PC-3 (cell line): ENCODE measurements around the gene CYP46A1. TPM values are rescaled to one million over a fixed set of nuclear protein-coding genes. Genes with fewer than 3 reads are reported as not detected.

Source experiments
- ATAC-seq: fragments of 200-7000 bp; cut with Tn5 transposase; 2 replicates; pipeline ENCODE4 v1.9.1; 2020; ENCODE audit warnings: mild to moderate bottlenecking, moderate library complexity
- BruUV-seq: library from RNA; stranded (reverse); fragments of 400-500 nt; replicated peaks from 2 replicates; lab custom pipeline; 2021; lab: Mats Ljungman, UMichigan
- CTCF ChIA-PET: fragments of 300-600 bp; sonication (Branson Sonifier 250); formaldehyde crosslinking; loops from one replicate; lab custom pipeline; 2022; ENCODE audit warnings: antibody characterized with exemption; lab: Charles Lee
- POLR2A ChIA-PET: fragments of 300-600 bp; sonication (Branson Sonifier 250); formaldehyde crosslinking; loops from one replicate; lab custom pipeline; 2022; ENCODE audit warnings: antibody characterized with exemption; ENCODE audit not compliant: unreplicated experiment; lab: Charles Lee
- DNase-seq: peaks from one replicate; pipeline ENCODE4 v3.0.0-alpha.2; 2015
- H2AFZ ChIP-seq: fragments of 300-600 bp; sonication (generic); 2 replicates; pipeline ENCODE4 v1.6.0; 2016; ENCODE audit warnings: antibody characterized with exemption, low read length
- H3F3A ChIP-seq: fragments of 300-600 bp; sonication (generic); one replicate; pipeline ENCODE4 v1.6.0; 2017; ENCODE audit warnings: antibody characterized with exemption, low read length, control low read depth, mild to moderate bottlenecking; ENCODE audit not compliant: unreplicated experiment
- H3K27ac ChIP-seq: fragments of 300-600 bp; sonication (generic); 2 replicates; pipeline ENCODE4 v1.5.1; 2016; ENCODE audit warnings: mild to moderate bottlenecking, low read length
- H3K27me3 ChIP-seq: fragments of 300-600 bp; sonication (generic); 2 replicates; pipeline ENCODE4 v1.6.1; 2016; ENCODE audit warnings: low read length, mixed read lengths
- H3K36me3 ChIP-seq: fragments of 300-600 bp; sonication (generic); 2 replicates; pipeline ENCODE4 v1.6.1; 2016; ENCODE audit warnings: low read depth, mixed run types, low read length, mixed read lengths
- H3K4me1 ChIP-seq: fragments of 300-600 bp; sonication (generic); 2 replicates; pipeline ENCODE4 v1.5.1; 2016; ENCODE audit warnings: low read length; ENCODE audit not compliant: insufficient read depth
- H3K4me2 ChIP-seq: fragments of 300-600 bp; sonication (generic); 2 replicates; pipeline ENCODE4 v1.6.0; 2016; ENCODE audit warnings: low read length
- H3K4me3 ChIP-seq: fragments of 300-600 bp; sonication (generic); 2 replicates; pipeline ENCODE4 v1.5.1; 2016; ENCODE audit warnings: mild to moderate bottlenecking, low read length, mixed read lengths
- H3K79me2 ChIP-seq: fragments of 300-600 bp; sonication (generic); 2 replicates; pipeline ENCODE4 v1.6.1; 2017; ENCODE audit warnings: low read length, mixed read lengths
- H3K9ac ChIP-seq: fragments of 300-600 bp; sonication (generic); 2 replicates; pipeline ENCODE4 v1.6.0; 2016; ENCODE audit warnings: mild to moderate bottlenecking, low read length
- H3K9me2 ChIP-seq: fragments of 300-600 bp; sonication (generic); replicated peaks from 2 replicates; pipeline ENCODE4 v1.6.1; 2016; ENCODE audit warnings: mixed run types, low read length, mixed read lengths
- H3K9me3 ChIP-seq: fragments of 300-600 bp; sonication (generic); 2 replicates; pipeline ENCODE4 v1.6.1; 2016; ENCODE audit warnings: low read length, mixed read lengths
- H4K20me1 ChIP-seq: fragments of 300-600 bp; sonication (generic); 2 replicates; pipeline ENCODE4 v1.6.1; 2016; ENCODE audit warnings: low read length, mixed read lengths
- EZH2 ChIP-seq: fragments of 300-600 bp; sonication (generic); IDR thresholded peaks from one replicate; pipeline ENCODE4 v1.6.1; 2017; ENCODE audit warnings: antibody characterized with exemption, mild to moderate bottlenecking, low read length; ENCODE audit not compliant: unreplicated experiment
- EZH2phosphoT487 ChIP-seq: fragments of 300-600 bp; sonication (generic); IDR thresholded peaks from 2 replicates; pipeline ENCODE4 v1.6.1; 2018; ENCODE audit warnings: mild to moderate bottlenecking, antibody characterized with exemption, low read length, borderline replicate concordance
- intact Hi-C: fragments of 100-400 bp; cut with micrococcal nuclease; formaldehyde crosslinking; loops from 2 replicates; pipeline ENCODE4 v1.9.0; 2023
- total RNA-seq: library from RNA; depleted of rRNA; stranded (reverse); fragments of >200 nt; gene quantifications from 2 replicates; pipeline ENCODE4 v1.2.3, GENCODE V29; 2014
- TF ChIP-seq, protein P1 (sequence below): fragments of 300-600 bp; sonication (generic); conservative IDR thresholded peaks from 2 replicates; pipeline ENCODE4 v1.5.1; 2017; ENCODE audit warnings: antibody characterized with exemption, low read depth, mild to moderate bottlenecking, low read length

Gene CYP46A1
- total RNA-seq, 1 experiment from 2014 or later: 1.2 TPM

DNA sequence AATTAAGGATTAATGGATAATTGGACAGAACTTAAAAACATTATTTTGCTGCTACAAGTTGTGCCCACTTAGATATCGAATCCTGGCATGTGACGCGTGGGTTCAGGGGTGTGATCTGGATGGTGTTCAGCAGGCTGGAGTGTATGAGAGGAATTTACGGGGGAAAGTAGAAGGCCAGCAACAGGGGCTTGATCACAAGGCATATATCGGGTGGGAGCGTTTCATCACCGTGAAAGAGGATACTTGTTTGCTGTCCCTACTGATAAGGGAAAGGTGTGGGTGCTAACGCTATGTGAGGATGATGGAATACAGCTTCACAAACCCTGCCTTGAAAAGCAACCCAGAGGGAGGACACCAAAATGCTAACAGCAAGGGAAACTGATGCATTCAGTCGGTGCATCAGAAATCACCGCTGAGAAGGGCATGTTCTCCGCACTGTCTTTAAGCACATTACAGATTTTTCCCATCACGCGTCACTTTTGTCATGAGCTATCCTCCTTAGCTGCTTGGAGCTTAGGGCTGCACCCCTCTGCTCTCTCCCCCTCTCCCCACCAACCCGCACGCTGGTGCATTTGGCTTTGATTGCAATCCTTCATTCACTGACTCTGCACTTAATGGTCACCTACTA is 25.8 kb upstream of the CYP46A1 start:
- H3K4me3 ChIP-seq: no peak overlapping the region
- H3K9ac ChIP-seq: no peak overlapping the region
- no peak for DNase-seq
- H3K4me2 ChIP-seq: no peak overlapping the region
- no peaks in the 10 kb centered on the region for H3K79me2 ChIP-seq
- no peaks in the 10 kb centered on the region for H3K4me1 ChIP-seq
- no peaks in the 10 kb centered on the region for H3K9me3 ChIP-seq
- POLR2A ChIA-PET: no interaction called here
- CTCF ChIA-PET: no interaction called here
- no TSS peak for BruUV-seq
- intact Hi-C loops: no loop called here
- H3K27me3 ChIP-seq: no peaks in the 10 kb centered on the region
- no peaks in the 10 kb centered on the region for H3F3A ChIP-seq
- H2AFZ ChIP-seq: no peak overlapping the region
- TF ChIP-seq EZH2phosphoT487 (no peak), EZH2 (no peak)
- TF ChIP-seq, protein P1, sequence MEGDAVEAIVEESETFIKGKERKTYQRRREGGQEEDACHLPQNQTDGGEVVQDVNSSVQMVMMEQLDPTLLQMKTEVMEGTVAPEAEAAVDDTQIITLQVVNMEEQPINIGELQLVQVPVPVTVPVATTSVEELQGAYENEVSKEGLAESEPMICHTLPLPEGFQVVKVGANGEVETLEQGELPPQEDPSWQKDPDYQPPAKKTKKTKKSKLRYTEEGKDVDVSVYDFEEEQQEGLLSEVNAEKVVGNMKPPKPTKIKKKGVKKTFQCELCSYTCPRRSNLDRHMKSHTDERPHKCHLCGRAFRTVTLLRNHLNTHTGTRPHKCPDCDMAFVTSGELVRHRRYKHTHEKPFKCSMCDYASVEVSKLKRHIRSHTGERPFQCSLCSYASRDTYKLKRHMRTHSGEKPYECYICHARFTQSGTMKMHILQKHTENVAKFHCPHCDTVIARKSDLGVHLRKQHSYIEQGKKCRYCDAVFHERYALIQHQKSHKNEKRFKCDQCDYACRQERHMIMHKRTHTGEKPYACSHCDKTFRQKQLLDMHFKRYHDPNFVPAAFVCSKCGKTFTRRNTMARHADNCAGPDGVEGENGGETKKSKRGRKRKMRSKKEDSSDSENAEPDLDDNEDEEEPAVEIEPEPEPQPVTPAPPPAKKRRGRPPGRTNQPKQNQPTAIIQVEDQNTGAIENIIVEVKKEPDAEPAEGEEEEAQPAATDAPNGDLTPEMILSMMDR: no peak
- H3K27ac ChIP-seq: no peak overlapping the region
- no peaks in the 10 kb centered on the region for H3K36me3 ChIP-seq
- ATAC-seq: no peak
- no peaks in the 10 kb centered on the region for H4K20me1 ChIP-seq
- no peaks in the 10 kb centered on the region for H3K9me2 ChIP-seq

DNA sequence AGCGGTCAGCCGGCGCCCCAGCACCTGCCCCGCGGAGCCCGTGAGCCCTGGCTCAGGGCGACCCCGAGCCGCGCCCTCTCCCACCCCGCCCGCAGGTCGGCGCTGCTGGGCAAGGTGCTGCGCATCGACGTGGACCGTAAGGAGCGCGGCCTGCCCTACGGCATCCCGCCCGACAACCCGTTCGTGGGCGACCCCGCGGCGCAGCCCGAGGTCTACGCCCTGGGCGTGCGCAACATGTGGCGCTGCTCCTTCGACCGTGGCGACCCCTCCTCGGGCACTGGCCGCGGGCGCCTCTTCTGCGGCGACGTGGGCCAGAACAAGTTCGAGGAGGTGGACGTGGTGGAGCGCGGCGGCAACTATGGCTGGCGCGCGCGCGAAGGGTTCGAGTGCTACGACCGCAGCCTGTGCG is 24.8 kb upstream of the CYP46A1 start:
- Histone ChIP-seq H3K9me2 (no peaks in the 10 kb centered on the region), H3K4me3 (no peak overlapping the region), H4K20me1 (no peaks in the 10 kb centered on the region), H3K9me3 (no peaks in the 10 kb centered on the region), H3K79me2 (no peaks in the 10 kb centered on the region), H3F3A (no peaks in the 10 kb centered on the region), H3K4me1 (no peaks in the 10 kb centered on the region), H3K27me3 (no peaks in the 10 kb centered on the region), H3K4me2 (no peak overlapping the region), H3K9ac (no peak overlapping the region), H2AFZ (no peak overlapping the region), H3K27ac (no peak overlapping the region), H3K36me3 (no peaks in the 10 kb centered on the region)
- TF ChIP-seq EZH2: no peak
- TF ChIP-seq, protein P1: no peak
- TF ChIP-seq EZH2phosphoT487: no peak
- ATAC-seq (no peak), DNase-seq (no peak)
- intact Hi-C loops: no loop called here
- POLR2A ChIA-PET: no interaction called here
- no TSS peak for BruUV-seq
- CTCF ChIA-PET: no interaction called here

DNA sequence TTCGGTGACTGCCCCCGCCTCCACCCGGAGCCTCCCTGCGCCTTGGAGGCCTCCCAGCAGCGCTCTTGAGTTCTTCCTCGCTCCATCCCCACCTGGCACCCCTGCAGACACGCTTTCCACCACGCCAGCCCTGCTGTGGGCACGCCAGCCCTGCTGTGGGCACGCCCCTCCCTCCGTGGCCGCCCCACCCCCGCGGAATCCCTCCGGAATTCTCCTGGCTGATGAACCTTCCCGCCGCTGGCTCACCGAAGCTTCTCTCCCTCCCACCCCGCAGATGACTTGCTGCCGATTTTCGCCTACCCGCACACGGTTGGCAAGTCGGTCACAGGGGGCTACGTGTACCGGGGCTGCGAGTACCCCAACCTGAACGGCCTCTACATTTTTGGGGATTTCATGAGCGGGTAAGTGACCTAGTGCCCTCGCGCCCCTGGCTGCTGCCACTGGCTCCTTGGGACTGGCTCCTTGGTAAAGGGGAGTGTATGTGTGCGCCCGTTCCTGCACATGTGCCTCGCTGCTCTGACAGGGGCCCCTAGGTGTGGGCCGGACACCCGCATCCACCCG is 24.0 kb upstream of the CYP46A1 start:
- Histone ChIP-seq H3K36me3 (no peaks in the 10 kb centered on the region), H3K9ac (no peak overlapping the region), H3K9me2 (no peaks in the 10 kb centered on the region), H3K27me3 (no peaks in the 10 kb centered on the region), H3K79me2 (no peaks in the 10 kb centered on the region), H4K20me1 (no peaks in the 10 kb centered on the region), H2AFZ (no peak overlapping the region), H3K4me2 (no peak overlapping the region), H3K4me1 (no peaks in the 10 kb centered on the region), H3F3A (no peaks in the 10 kb centered on the region), H3K4me3 (no peak overlapping the region), H3K27ac (no peak overlapping the region), H3K9me3 (no peaks in the 10 kb centered on the region)
- DNase-seq (no peak), ATAC-seq (no peak)
- POLR2A ChIA-PET: no interaction called here
- intact Hi-C loops: no loop called here
- TF ChIP-seq, protein P1: no peak
- TF ChIP-seq EZH2 (no peak), EZH2phosphoT487 (no peak)
- BruUV-seq: no TSS peak
- CTCF ChIA-PET: no interaction called here
